T-helper 1 cell treated with Interleukin-12 subunit alpha and Interleukin-12 subunit beta and Interleukin-4 antibody, amounts not matched to agents 30 μg/mL and 1 μg/mL, for 36 hours (primary cell): ENCODE results near the gene COL5A2.

Experiments used
- H3K27ac Mint-ChIP-seq: one replicate; pipeline ENCODE4 v1.8.0; 2021; ENCODE audit warnings: mild to moderate bottlenecking, mixed read lengths
- H3K27me3 Mint-ChIP-seq: one replicate; pipeline ENCODE4 v1.8.0; 2021; ENCODE audit warnings: low read depth, mixed read lengths
- H3K36me3 Mint-ChIP-seq: one replicate; pipeline ENCODE4 v1.8.0; 2021; ENCODE audit warnings: low read depth, mixed read lengths
- H3K4me1 Mint-ChIP-seq: one replicate; pipeline ENCODE4 v1.8.0; 2021; ENCODE audit warnings: low read depth, mixed read lengths
- H3K4me3 Mint-ChIP-seq: one replicate; pipeline ENCODE4 v1.8.0; 2021; ENCODE audit warnings: mild to moderate bottlenecking, moderate library complexity, mixed read lengths
- H3K9me3 Mint-ChIP-seq: one replicate; pipeline ENCODE4 v1.8.0; 2021; ENCODE audit warnings: mixed read lengths

COL5A2 gene

GRCh38 chr2:189165656-189166380 lies 13.7 kb downstream of the COL5A2 start:
- no peaks in the 10 kb centered on the region for H3K36me3 Mint-ChIP-seq
- H3K4me3 Mint-ChIP-seq, result no peak overlapping the region
- no peaks in the 10 kb centered on the region for H3K27me3 Mint-ChIP-seq
- no peaks in the 10 kb centered on the region for H3K9me3 Mint-ChIP-seq
- H3K27ac Mint-ChIP-seq, result no peak overlapping the region
- H3K4me1 Mint-ChIP-seq, result no peaks in the 10 kb centered on the region

GRCh38 chr2:189164746-189165145 lies 14.8 kb downstream of the COL5A2 start:
- Mint-ChIP-seq H3K4me3 (no peak overlapping the region), H3K27me3 (no peaks in the 10 kb centered on the region), H3K36me3 (no peaks in the 10 kb centered on the region), H3K9me3 (no peaks in the 10 kb centered on the region), H3K27ac (no peak overlapping the region), H3K4me1 (no peaks in the 10 kb centered on the region)

GRCh38 chr2:189163889-189164288 lies 15.7 kb downstream of the COL5A2 start:
- H3K4me3 Mint-ChIP-seq, result no peak overlapping the region
- no peak overlapping the region for H3K27ac Mint-ChIP-seq
- no peaks in the 10 kb centered on the region for H3K27me3 Mint-ChIP-seq
- H3K9me3 Mint-ChIP-seq, result no peaks in the 10 kb centered on the region
- no peaks in the 10 kb centered on the region for H3K36me3 Mint-ChIP-seq
- no peaks in the 10 kb centered on the region for H3K4me1 Mint-ChIP-seq

- Mint-ChIP-seq H3K9me3 (no peaks in the 10 kb centered on the region), H3K4me3 (no peak overlapping the region), H3K27ac (no peak overlapping the region), H3K4me1 (no peaks in the 10 kb centered on the region), H3K36me3 (no peaks in the 10 kb centered on the region), H3K27me3 (no peaks in the 10 kb centered on the region)
Measured at GRCh38 chr2:189162566-189162965, 17.0 kb downstream of the COL5A2 start.

GRCh38 chr2:189161894-189162293 lies 17.7 kb downstream of the COL5A2 start:
- Mint-ChIP-seq H3K4me1 (no peaks in the 10 kb centered on the region), H3K9me3 (no peaks in the 10 kb centered on the region), H3K27ac (no peak overlapping the region), H3K27me3 (no peaks in the 10 kb centered on the region), H3K4me3 (no peak overlapping the region), H3K36me3 (no peaks in the 10 kb centered on the region)

GRCh38 chr2:189159717-189160116 lies 19.8 kb downstream of the COL5A2 start:
- H3K27me3 Mint-ChIP-seq, result no peaks in the 10 kb centered on the region
- no peak overlapping the region for H3K4me3 Mint-ChIP-seq
- no peaks in the 10 kb centered on the region for H3K9me3 Mint-ChIP-seq
- no peak overlapping the region for H3K27ac Mint-ChIP-seq
- H3K4me1 Mint-ChIP-seq, result no peaks in the 10 kb centered on the region
- H3K36me3 Mint-ChIP-seq, result no peaks in the 10 kb centered on the region

GRCh38 chr2:189159273-189159672 lies 20.3 kb downstream of the COL5A2 start:
- Mint-ChIP-seq H3K36me3 (no peaks in the 10 kb centered on the region), H3K27ac (no peak overlapping the region), H3K4me3 (no peak overlapping the region), H3K27me3 (no peaks in the 10 kb centered on the region), H3K9me3 (no peaks in the 10 kb centered on the region), H3K4me1 (no peaks in the 10 kb centered on the region)

- H3K27ac Mint-ChIP-seq, result no peak overlapping the region
- no peaks in the 10 kb centered on the region for H3K4me1 Mint-ChIP-seq
- no peaks in the 10 kb centered on the region for H3K27me3 Mint-ChIP-seq
- H3K36me3 Mint-ChIP-seq, result no peaks in the 10 kb centered on the region
- no peak overlapping the region for H3K4me3 Mint-ChIP-seq
- H3K9me3 Mint-ChIP-seq, result no peaks in the 10 kb centered on the region
Measured at GRCh38 chr2:189157939-189158338, 21.6 kb downstream of the COL5A2 start.

- no peaks in the 10 kb centered on the region for H3K4me1 Mint-ChIP-seq
- no peaks in the 10 kb centered on the region for H3K36me3 Mint-ChIP-seq
- H3K27me3 Mint-ChIP-seq, result no peaks in the 10 kb centered on the region
- no peak overlapping the region for H3K4me3 Mint-ChIP-seq
- no peaks in the 10 kb centered on the region for H3K9me3 Mint-ChIP-seq
- no peak overlapping the region for H3K27ac Mint-ChIP-seq
Measured at GRCh38 chr2:189157456-189157855, 22.1 kb downstream of the COL5A2 start.

- Mint-ChIP-seq H3K4me1 (no peaks in the 10 kb centered on the region), H3K4me3 (no peak overlapping the region), H3K27ac (no peak overlapping the region), H3K9me3 (no peaks in the 10 kb centered on the region), H3K27me3 (no peaks in the 10 kb centered on the region), H3K36me3 (no peaks in the 10 kb centered on the region)
Measured at GRCh38 chr2:189155795-189156194, 23.8 kb downstream of the COL5A2 start.

- Mint-ChIP-seq H3K27ac (no peak overlapping the region), H3K27me3 (no peaks in the 10 kb centered on the region), H3K4me1 (no peaks in the 10 kb centered on the region), H3K4me3 (no peak overlapping the region), H3K9me3 (no peaks in the 10 kb centered on the region), H3K36me3 (no peaks in the 10 kb centered on the region)
Measured at GRCh38 chr2:189153619-189154018, 25.9 kb downstream of the COL5A2 start.

GRCh38 chr2:189152483-189152882 lies 27.1 kb downstream of the COL5A2 start:
- Mint-ChIP-seq H3K27ac (no peak overlapping the region), H3K9me3 (no peaks in the 10 kb centered on the region), H3K4me1 (no peaks in the 10 kb centered on the region), H3K36me3 (no peaks in the 10 kb centered on the region), H3K4me3 (no peak overlapping the region), H3K27me3 (no peaks in the 10 kb centered on the region)

GRCh38 chr2:189151906-189152305 lies 27.7 kb downstream of the COL5A2 start:
- Mint-ChIP-seq H3K27ac (no peak overlapping the region), H3K4me1 (no peaks in the 10 kb centered on the region), H3K4me3 (no peak overlapping the region), H3K36me3 (no peaks in the 10 kb centered on the region), H3K27me3 (no peaks in the 10 kb centered on the region), H3K9me3 (no peaks in the 10 kb centered on the region)

GRCh38 chr2:189150033-189150432 lies 29.5 kb downstream of the COL5A2 start:
- Mint-ChIP-seq H3K4me1 (no peaks in the 10 kb centered on the region), H3K4me3 (no peak overlapping the region), H3K27ac (no peak overlapping the region), H3K9me3 (no peaks in the 10 kb centered on the region), H3K27me3 (no peaks in the 10 kb centered on the region), H3K36me3 (no peaks in the 10 kb centered on the region)

GRCh38 chr2:189147989-189148388 lies 31.6 kb downstream of the COL5A2 start:
- H3K4me3 Mint-ChIP-seq, result no peak overlapping the region
- H3K27me3 Mint-ChIP-seq, result no peaks in the 10 kb centered on the region
- H3K36me3 Mint-ChIP-seq, result no peaks in the 10 kb centered on the region
- no peaks in the 10 kb centered on the region for H3K9me3 Mint-ChIP-seq
- H3K27ac Mint-ChIP-seq, result no peak overlapping the region
- H3K4me1 Mint-ChIP-seq, result no peaks in the 10 kb centered on the region

GRCh38 chr2:189147361-189147760 lies 32.2 kb downstream of the COL5A2 start:
- Mint-ChIP-seq H3K4me3 (no peak overlapping the region), H3K9me3 (no peaks in the 10 kb centered on the region), H3K4me1 (no peaks in the 10 kb centered on the region), H3K36me3 (no peaks in the 10 kb centered on the region), H3K27me3 (no peaks in the 10 kb centered on the region), H3K27ac (no peak overlapping the region)
